ENCODE measurements around the gene ENPP3.

Gene ENPP3

DNA sequence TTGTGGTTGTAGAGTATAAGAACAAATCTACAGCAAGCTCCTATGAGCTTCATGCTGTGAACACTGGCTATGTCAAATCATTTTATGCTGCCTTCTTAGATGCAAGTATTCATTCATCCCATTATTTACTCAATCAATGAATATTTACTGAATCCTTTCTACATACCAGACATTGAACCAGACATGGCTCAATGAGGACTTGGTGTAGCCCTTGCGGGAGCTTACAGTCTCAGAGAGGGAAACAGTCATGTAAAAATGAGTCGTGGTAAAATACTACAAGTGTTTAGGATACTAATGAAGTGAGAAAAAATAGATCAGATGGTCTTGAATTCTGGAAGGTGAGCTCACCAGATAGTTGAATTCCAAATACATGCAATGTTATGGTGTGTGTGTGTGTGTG, 125.9 kb downstream of the ENPP3 start:
- H3K4me1 ChIP-seq = no peaks in the 10 kb centered on the region
- TF ChIP-seq Cebpa-rat (IDR thresholded peaks at IDR 0.05) = no peak
- no peak overlapping the region for H3K9ac ChIP-seq
- no peaks in the 10 kb centered on the region for H3K9me3 ChIP-seq (replicated peaks in 1 of 11)
- no peak overlapping the region for H3K27ac ChIP-seq
- H4K20me1 ChIP-seq = no peaks in the 10 kb centered on the region
- H3K27me3 ChIP-seq = no peaks in the 10 kb centered on the region
- no peak overlapping the region for H3K4me3 ChIP-seq
- no peaks in the 10 kb centered on the region for H3K36me3 ChIP-seq
- no peak overlapping the region for H3K4me2 ChIP-seq

GRCh38 chr6:131763749-131764148, 126.6 kb downstream of the ENPP3 start:
- Histone ChIP-seq H3K36me3 (no peaks in the 10 kb centered on the region), H3K9ac (no peak overlapping the region), H3K27me3 (no peaks in the 10 kb centered on the region), H3K4me2 (no peak overlapping the region), H3K27ac (no peak overlapping the region), H4K20me1 (no peaks in the 10 kb centered on the region), H3K9me3 (replicated peaks in 1 of 11) (no peaks in the 10 kb centered on the region), H3K4me3 (no peak overlapping the region), H3K4me1 (no peaks in the 10 kb centered on the region)
- no peak for TF ChIP-seq Cebpa-rat (IDR thresholded peaks at IDR 0.05)

DNA sequence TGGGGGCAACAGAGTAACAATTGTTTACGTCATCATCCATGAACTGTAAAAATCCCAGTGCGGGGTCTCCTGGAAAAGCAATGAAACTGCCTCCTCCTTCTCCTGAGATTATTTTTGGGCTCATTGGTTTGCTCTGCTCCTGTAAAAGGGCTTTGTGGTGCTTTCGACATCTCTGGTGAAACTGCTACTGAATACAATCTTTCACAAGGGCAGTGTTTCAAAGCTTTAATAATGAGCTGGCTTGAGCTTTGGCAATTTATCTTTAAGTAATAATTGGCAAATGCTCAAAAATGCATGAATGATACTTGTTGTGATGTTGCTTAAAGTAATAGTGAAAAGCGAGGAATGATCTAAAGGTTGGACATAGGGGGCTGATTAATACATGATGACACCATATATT, 127.2 kb downstream of the ENPP3 start:
- H4K20me1 ChIP-seq = no peaks in the 10 kb centered on the region
- no peak overlapping the region for H3K4me2 ChIP-seq
- no peaks in the 10 kb centered on the region for H3K9me3 ChIP-seq (replicated peaks in 1 of 11)
- H3K27me3 ChIP-seq = no peaks in the 10 kb centered on the region
- TF ChIP-seq Cebpa-rat (IDR thresholded peaks at IDR 0.05) = no peak
- H3K4me3 ChIP-seq = no peak overlapping the region
- no peak overlapping the region for H3K9ac ChIP-seq
- no peaks in the 10 kb centered on the region for H3K4me1 ChIP-seq
- H3K27ac ChIP-seq = no peak overlapping the region
- no peaks in the 10 kb centered on the region for H3K36me3 ChIP-seq

DNA sequence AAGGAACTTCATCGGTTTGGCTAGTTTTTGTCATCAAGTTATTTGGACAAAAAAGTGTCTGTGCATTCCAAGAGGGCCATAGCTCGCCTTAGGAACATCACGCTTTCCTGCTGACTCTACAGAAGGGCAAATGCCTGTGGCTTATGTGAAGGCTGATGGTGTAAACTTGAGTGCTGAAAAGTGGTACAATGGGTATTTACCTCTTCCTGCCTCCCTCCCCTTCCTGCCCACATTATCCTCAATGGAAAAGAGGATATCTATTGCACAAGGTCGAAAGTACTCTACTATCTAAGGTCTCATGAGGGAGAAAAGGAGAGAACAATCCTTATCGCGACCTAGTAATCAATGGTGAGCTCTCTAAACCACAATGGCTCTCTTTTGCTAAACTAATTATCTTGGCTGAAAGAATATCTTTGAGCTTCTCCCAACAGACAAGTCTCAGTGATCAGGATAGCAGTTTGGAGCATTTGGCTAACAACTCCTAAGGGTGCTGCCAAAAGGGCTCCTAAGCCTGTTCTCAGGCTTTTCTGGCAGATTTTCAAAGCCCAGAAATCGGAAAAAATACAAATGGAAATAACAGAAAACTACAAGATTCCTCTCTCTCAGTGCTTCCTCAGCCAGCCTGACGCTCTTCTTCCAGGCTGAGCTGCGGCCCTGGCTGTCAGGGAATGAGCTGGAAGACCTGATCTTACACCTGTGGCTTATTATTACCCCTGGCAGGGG, 128.1 kb downstream of the ENPP3 start:
- H3K4me1 ChIP-seq = no peaks in the 10 kb centered on the region
- TF ChIP-seq Cebpa-rat (IDR thresholded peaks at IDR 0.05) = no peak

DNA sequence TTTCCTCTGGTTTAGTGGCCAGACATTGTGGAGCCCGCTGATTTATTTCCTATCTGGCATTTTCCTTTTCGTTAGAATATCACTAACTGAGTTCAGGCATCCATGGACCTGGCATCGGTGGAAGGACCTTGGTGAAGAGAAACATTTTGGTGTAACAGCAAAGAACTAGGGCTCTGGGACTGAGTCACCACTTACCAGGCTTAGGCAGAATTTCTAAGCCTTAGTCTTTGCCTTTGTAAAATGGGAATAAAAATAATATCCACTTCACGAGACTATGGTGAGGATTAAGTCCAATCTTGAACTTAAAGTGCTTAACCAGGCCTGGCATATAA, 128.7 kb downstream of the ENPP3 start:
- no peaks in the 10 kb centered on the region for H3K4me1 ChIP-seq
- no peaks in the 10 kb centered on the region for H3K36me3 ChIP-seq
- no peak overlapping the region for H3K4me2 ChIP-seq
- no peak overlapping the region for H3K27ac ChIP-seq
- H3K4me3 ChIP-seq = no peak overlapping the region
- peaks cover 0 to under 1% (median 0%) of the 10 kb centered on the region in 11 experiments; a peak in 1 of 22 replicates for H3K27me3 ChIP-seq
- no peaks in the 10 kb centered on the region for H4K20me1 ChIP-seq
- H3K9me3 ChIP-seq (replicated peaks in 1 of 11) = no peaks in the 10 kb centered on the region
- TF ChIP-seq Cebpa-rat (IDR thresholded peaks at IDR 0.05) = no peak
- H3K9ac ChIP-seq = no peak overlapping the region

More for the DNA sequence above, 128.1 kb downstream of the ENPP3 start:
- Histone ChIP-seq H3K27ac (no peak overlapping the region), H3K4me3 (no peak overlapping the region), H3K9me3 (replicated peaks in 1 of 11) (no peaks in the 10 kb centered on the region), H3K27me3 (no peaks in the 10 kb centered on the region), H3K36me3 (no peaks in the 10 kb centered on the region), H3K4me2 (no peak overlapping the region), H4K20me1 (no peaks in the 10 kb centered on the region), H3K9ac (no peak overlapping the region)

- no peaks in the 10 kb centered on the region for H3K4me1 ChIP-seq
- no peak overlapping the region for H3K9ac ChIP-seq
- no peak for TF ChIP-seq Cebpa-rat (IDR thresholded peaks at IDR 0.05)
- H3K4me2 ChIP-seq = no peak overlapping the region
- no peaks in the 10 kb centered on the region for H3K9me3 ChIP-seq (replicated peaks in 1 of 11)
- no peaks in the 10 kb centered on the region for H4K20me1 ChIP-seq
- no peaks in the 10 kb centered on the region for H3K36me3 ChIP-seq
- peaks cover 0 to 3% (median 0%) of the 10 kb centered on the region in 11 experiments; a peak in 1 of 22 replicates for H3K27me3 ChIP-seq
- H3K4me3 ChIP-seq = no peak overlapping the region
- H3K27ac ChIP-seq = no peak overlapping the region
Measured at GRCh38 chr6:131766631-131767030, 129.5 kb downstream of the ENPP3 start.

DNA sequence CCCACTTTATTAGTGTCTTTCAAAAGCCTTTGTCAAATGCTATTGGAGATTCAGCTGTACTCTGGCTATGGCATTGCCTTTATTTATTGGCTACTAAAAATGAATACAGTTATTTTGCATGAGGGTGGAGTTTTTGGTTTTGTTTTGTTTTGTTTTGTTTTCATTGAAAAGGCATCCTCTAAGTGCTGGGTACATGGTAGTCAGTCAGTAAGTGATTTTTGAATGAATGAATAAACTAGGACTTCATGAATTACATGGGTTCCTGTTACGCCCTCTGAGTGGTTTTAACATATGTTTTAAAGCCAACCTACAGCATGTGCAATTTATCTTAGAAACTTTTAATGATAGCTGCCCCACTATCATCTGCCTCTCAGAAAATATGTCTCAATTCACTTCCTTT, 131.9 kb downstream of the ENPP3 start:
- Histone ChIP-seq H3K4me2 (no peak overlapping the region), H3K9me3 (replicated peaks in 1 of 11) (no peaks in the 10 kb centered on the region), H3K9ac (no peak overlapping the region), H3K36me3 (no peaks in the 10 kb centered on the region), H3K27ac (no peak overlapping the region), H4K20me1 (no peaks in the 10 kb centered on the region), H3K4me1 (no peaks in the 10 kb centered on the region), H3K4me3 (no peak overlapping the region), H3K27me3 (peaks cover 0 to 17% (median 0%) of the 10 kb centered on the region in 11 experiments; a peak in 1 of 22 replicates)
- no peak for TF ChIP-seq Cebpa-rat (IDR thresholded peaks at IDR 0.05)

GRCh38 chr6:131769385-131770141, 132.5 kb downstream of the ENPP3 start:
- peaks cover 0 to 17% (median 0%) of the 10 kb centered on the region in 11 experiments; a peak in 1 of 22 replicates for H3K27me3 ChIP-seq
- no peak overlapping the region for H3K4me3 ChIP-seq
- H3K4me1 ChIP-seq = no peaks in the 10 kb centered on the region
- H3K9me3 ChIP-seq (replicated peaks in 1 of 11) = no peaks in the 10 kb centered on the region
- H3K36me3 ChIP-seq = no peaks in the 10 kb centered on the region
- H3K4me2 ChIP-seq = no peak overlapping the region
- no peak overlapping the region for H3K27ac ChIP-seq
- TF ChIP-seq Cebpa-rat (IDR thresholded peaks at IDR 0.05) = no peak
- H3K9ac ChIP-seq = no peak overlapping the region
- H4K20me1 ChIP-seq = no peaks in the 10 kb centered on the region

DNA sequence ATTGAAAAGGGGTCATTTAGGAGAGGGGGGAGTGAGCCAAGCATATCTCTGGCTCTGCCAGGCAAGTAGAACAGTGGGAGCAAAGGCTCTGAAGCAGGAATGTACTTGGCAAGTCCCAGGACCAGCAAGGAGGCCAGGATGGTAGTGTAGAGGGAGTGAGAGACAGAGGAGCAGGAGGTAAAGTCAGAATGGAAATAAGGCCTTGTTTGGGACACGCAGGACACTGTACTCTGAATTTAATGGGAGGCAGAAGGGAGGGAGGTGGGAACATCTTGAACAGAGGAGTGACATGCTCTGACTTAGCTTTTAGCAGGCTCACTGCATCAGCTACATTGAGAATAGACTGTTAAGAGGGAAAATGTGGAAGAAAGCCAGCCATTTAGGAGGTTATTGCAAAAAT, 133.7 kb downstream of the ENPP3 start:
- Histone ChIP-seq H3K27ac (no peak overlapping the region), H3K9me3 (replicated peaks in 1 of 11) (no peaks in the 10 kb centered on the region), H3K4me1 (0 out of 20 replicates have a peak, but pooled peaks cover 0 to under 1% (median 0%) of the 10 kb centered on the region in 10 experiments), H3K36me3 (no peaks in the 10 kb centered on the region), H3K27me3 (peaks cover 0 to 17% (median 0%) of the 10 kb centered on the region in 11 experiments; a peak in 1 of 22 replicates), H3K4me2 (no peak overlapping the region), H3K9ac (no peak overlapping the region), H4K20me1 (no peaks in the 10 kb centered on the region), H3K4me3 (no peak overlapping the region)
- no peak for TF ChIP-seq Cebpa-rat (IDR thresholded peaks at IDR 0.05)

All from BLaER1 treated with 17β-estradiol and CSF1 and Interleukin-3, amounts not matched to agents 10 nM and 100 nM (cell line).